CD8-positive, alpha-beta memory T cell (primary cell): ENCODE data around the gene MYBPHL. TPM values are rescaled to one million over a fixed set of nuclear protein-coding genes. Genes with fewer than 3 reads are reported as not detected.
A peak's percentile ranks its signal among the peaks of the same experiment; 100 is the strongest.

ENCODE experiments used
- CTCF ChIA-PET: fragments of 350-600 bp; sonication (Branson Sonifier 250); formaldehyde crosslinking; loops from one replicate; lab custom pipeline; 2021; ENCODE audit warnings: antibody characterized with exemption; lab: Charles Lee
- POLR2A ChIA-PET: fragments of 350-600 bp; sonication (Branson Sonifier 250); formaldehyde crosslinking; loops from one replicate; lab custom pipeline; 2021; ENCODE audit warnings: antibody characterized with exemption; lab: Charles Lee
- DNase-seq, 5 donors: peaks; one replicate each; pipeline versions ENCODE4 v3.0.0 to v3.0.0-alpha.2; 2020 to 2022; ENCODE audit warnings: mixed read lengths in 1 of 5
- H3K27ac ChIP-seq: one replicate; pipeline ENCODE4 v1.7.0; 2013; ENCODE audit warnings: low read depth, mild to moderate bottlenecking, low read length, moderate library complexity
- H3K27me3 ChIP-seq: 2 replicates; pipeline ENCODE4 v1.7.0; 2013; ENCODE audit warnings: low read length, mild to moderate bottlenecking; ENCODE audit not compliant: insufficient read depth, poor library complexity, severe bottlenecking
- H3K36me3 ChIP-seq: 2 replicates; pipeline ENCODE4 v1.7.0; 2013; ENCODE audit warnings: mild to moderate bottlenecking, low read length, moderate library complexity; ENCODE audit not compliant: insufficient read depth
- H3K4me1 ChIP-seq: 2 replicates; pipeline ENCODE4 v1.7.0; 2013; ENCODE audit warnings: mild to moderate bottlenecking, low read length, moderate library complexity; ENCODE audit not compliant: insufficient read depth
- H3K4me3 ChIP-seq: 2 replicates; pipeline ENCODE4 v1.7.0; 2013; ENCODE audit warnings: mild to moderate bottlenecking, low read length
- H3K9me3 ChIP-seq: 2 replicates; pipeline ENCODE4 v1.7.0; 2013; ENCODE audit warnings: mild to moderate bottlenecking, low read length
- H3K27ac Mint-ChIP-seq, 8 donors: one replicate each; pipeline ENCODE4 v1.8.0; 2020 to 2021; ENCODE audit warnings: mixed read lengths in 8 of 8, mild to moderate bottlenecking in 6 of 8, inconsistent platforms in 3 of 8, moderate library complexity in 3 of 8
- H3K27me3 Mint-ChIP-seq, 2 donors: one replicate each; pipeline ENCODE4 v1.8.0; 2020 to 2021; ENCODE audit warnings: mixed read lengths in 2 of 2, mild to moderate bottlenecking in 1 of 2, moderate library complexity in 1 of 2
- H3K36me3 Mint-ChIP-seq, 3 donors: one replicate each; pipeline ENCODE4 v1.8.0; 2020 to 2021; ENCODE audit warnings: mixed read lengths in 3 of 3, inconsistent platforms in 1 of 3, mild to moderate bottlenecking in 1 of 3
- H3K4me1 Mint-ChIP-seq, 3 donors: one replicate each; pipeline ENCODE4 v1.8.0; 2020 to 2021; ENCODE audit warnings: mixed read lengths in 3 of 3, inconsistent platforms in 1 of 3, mild to moderate bottlenecking in 1 of 3
- H3K4me3 Mint-ChIP-seq, 7 donors: one replicate each; pipeline ENCODE4 v1.8.0; 2020 to 2021; ENCODE audit warnings: mixed read lengths in 7 of 7, mild to moderate bottlenecking in 6 of 7, moderate library complexity in 4 of 7, inconsistent platforms in 2 of 7
- H3K9me3 Mint-ChIP-seq, 5 donors: one replicate each; pipeline ENCODE4 v1.8.0; 2020 to 2022; ENCODE audit warnings: mixed read lengths in 5 of 5, mild to moderate bottlenecking in 3 of 5, moderate library complexity in 2 of 5, inconsistent platforms in 1 of 5
- polyA plus RNA-seq: library from polyadenylated mRNA; unstranded; fragments of 300-500 nt; fragmentation: Illumina TruSeq; gene quantifications from one replicate; pipeline ENCODE4 v1.2.3, GENCODE V29; 2021
- total RNA-seq, 2 experiments: library from RNA; stranded (reverse); gene quantifications; one replicate each; pipeline ENCODE4 v1.2.3, GENCODE V29; 2021

The MYBPHL gene
- total and polyA plus RNA-seq, 3 experiments from 2014 or later: not detected

DNA sequence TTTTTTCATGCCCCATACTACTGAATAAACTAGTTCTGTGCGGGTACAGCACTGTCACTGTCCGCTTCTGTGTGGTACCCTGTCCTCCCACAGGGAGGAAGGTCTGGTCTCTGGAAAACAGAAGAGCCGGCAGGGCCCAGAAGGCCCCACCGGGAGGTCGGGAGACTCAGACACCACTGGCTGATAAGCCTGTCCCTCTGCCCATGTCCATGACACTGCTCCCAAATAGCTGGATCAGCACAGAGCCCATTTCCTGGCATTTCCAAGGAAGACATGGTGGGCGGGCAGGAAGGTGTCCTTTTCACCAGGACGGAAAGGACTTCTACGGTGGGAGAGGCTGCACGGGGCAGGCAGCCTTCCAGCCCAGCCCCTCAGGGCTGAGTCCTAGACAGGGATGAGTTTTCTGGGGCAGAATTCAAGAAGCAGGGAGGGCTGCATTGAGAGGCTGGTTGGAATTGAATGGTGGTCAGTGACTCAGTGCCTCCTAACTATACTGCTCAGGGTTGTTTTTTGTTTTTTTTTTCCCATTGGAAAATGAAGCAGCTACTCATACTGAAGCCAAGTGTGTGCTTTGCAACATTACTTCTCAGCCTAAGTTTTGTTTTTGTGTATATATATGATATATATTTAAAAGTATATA is 31.0 kb downstream of the MYBPHL start:
- no peaks in the 10 kb centered on the region for H3K27me3 Mint-ChIP-seq
- no peaks in the 10 kb centered on the region for H3K9me3 Mint-ChIP-seq
- peaks cover 4% of the 10 kb centered on the region for H3K4me1 ChIP-seq
- H3K36me3 ChIP-seq: no peaks in the 10 kb centered on the region
- no peak overlapping the region for H3K27ac ChIP-seq
- no peak overlapping the region for H3K27ac Mint-ChIP-seq
- DNase-seq: no peak
- H3K36me3 Mint-ChIP-seq: no peaks in the 10 kb centered on the region
- CTCF ChIA-PET: interaction anchor here (1.1 to 5.6 kb wide), 10 partner anchors 12 to 256 kb away, joined by 4 to 56 read pairs (median 8); partner anchors contain the start of genes CYB561D1 and SORT1
- no peak overlapping the region for H3K4me3 Mint-ChIP-seq
- H3K4me3 ChIP-seq: no peak overlapping the region
- H3K9me3 ChIP-seq: no peaks in the 10 kb centered on the region
- POLR2A ChIA-PET: no interaction called here
- H3K4me1 Mint-ChIP-seq: peaks cover 4 to 5% (median 4%) of the 10 kb centered on the region in 3 donors
- no peaks in the 10 kb centered on the region for H3K27me3 ChIP-seq

GRCh38 chr1:109274533-109275476 is 32.0 kb downstream of the MYBPHL start:
- peaks cover 0 to 2% of the 10 kb centered on the region in 2 donors for H3K27me3 Mint-ChIP-seq
- no peaks in the 10 kb centered on the region for H3K36me3 ChIP-seq
- H3K9me3 ChIP-seq: no peaks in the 10 kb centered on the region
- no peak for DNase-seq
- H3K4me3 Mint-ChIP-seq: no peak overlapping the region
- peaks cover 4% of the 10 kb centered on the region for H3K4me1 ChIP-seq
- no peak overlapping the region for H3K4me3 ChIP-seq
- no peaks in the 10 kb centered on the region for H3K27me3 ChIP-seq
- ChIA-PET POLR2A (no interaction called here), CTCF (interaction anchor here (5.6 kb wide), 1 partner anchor 257 kb away, joined by 56 read pairs; no protein-coding TSS in a partner anchor)
- peaks cover 0 to 2% (median 0%) of the 10 kb centered on the region in 3 donors for H3K36me3 Mint-ChIP-seq
- H3K9me3 Mint-ChIP-seq: no peaks in the 10 kb centered on the region
- H3K27ac ChIP-seq: no peak overlapping the region
- H3K4me1 Mint-ChIP-seq: peaks cover 4 to 5% (median 4%) of the 10 kb centered on the region in 3 donors
- no peak overlapping the region for H3K27ac Mint-ChIP-seq

- Mint-ChIP-seq H3K4me3 (no peak overlapping the region), H3K27ac (peak overlapping the region in 1 of 8 donors; percentile 37), H3K27me3 (peaks cover 0 to 2% of the 10 kb centered on the region in 2 donors), H3K4me1 (peaks cover 4 to 5% (median 4%) of the 10 kb centered on the region in 3 donors), H3K9me3 (no peaks in the 10 kb centered on the region), H3K36me3 (peaks cover 0 to 2% (median 0%) of the 10 kb centered on the region in 3 donors)
- ChIA-PET CTCF (no interaction called here), POLR2A (no interaction called here)
- no peaks in the 10 kb centered on the region for H3K36me3 ChIP-seq
- peaks cover 4% of the 10 kb centered on the region for H3K4me1 ChIP-seq
- no peaks in the 10 kb centered on the region for H3K9me3 ChIP-seq
- H3K4me3 ChIP-seq: no peak overlapping the region
- DNase-seq: no peak
- no peak overlapping the region for H3K27ac ChIP-seq
- no peaks in the 10 kb centered on the region for H3K27me3 ChIP-seq
Observed at GRCh38 chr1:109273570-109274288, 33.1 kb downstream of the MYBPHL start.

- Histone ChIP-seq H3K36me3 (no peaks in the 10 kb centered on the region), H3K9me3 (no peaks in the 10 kb centered on the region), H3K4me3 (no peak overlapping the region), H3K4me1 (peaks cover 4% of the 10 kb centered on the region), H3K27ac (no peak overlapping the region), H3K27me3 (no peaks in the 10 kb centered on the region)
- Mint-ChIP-seq H3K27me3 (peaks cover 0 to 2% of the 10 kb centered on the region in 2 donors), H3K9me3 (no peaks in the 10 kb centered on the region), H3K27ac (no peak overlapping the region), H3K4me1 (peaks cover 4 to 5% (median 4%) of the 10 kb centered on the region in 3 donors), H3K4me3 (no peak overlapping the region), H3K36me3 (peaks cover 0 to 2% (median 2%) of the 10 kb centered on the region in 3 donors)
- no peak for DNase-seq
- POLR2A ChIA-PET: no interaction called here
- CTCF ChIA-PET: no interaction called here
Observed at GRCh38 chr1:109272831-109273547, 33.8 kb downstream of the MYBPHL start.

GRCh38 chr1:109272021-109272799 is 34.6 kb downstream of the MYBPHL start:
- POLR2A ChIA-PET: no interaction called here
- Mint-ChIP-seq H3K36me3 (peaks cover 0 to 2% (median 2%) of the 10 kb centered on the region in 3 donors), H3K27ac (peak overlapping the region in 1 of 8 donors; percentile 19), H3K4me1 (peaks cover 2% of the 10 kb centered on the region in 3 donors), H3K27me3 (peaks cover 0 to 2% of the 10 kb centered on the region in 2 donors), H3K9me3 (no peaks in the 10 kb centered on the region), H3K4me3 (no peak overlapping the region)
- Histone ChIP-seq H3K4me3 (no peak overlapping the region), H3K9me3 (no peaks in the 10 kb centered on the region), H3K4me1 (peaks cover 2% of the 10 kb centered on the region), H3K36me3 (no peaks in the 10 kb centered on the region), H3K27ac (no peak overlapping the region), H3K27me3 (no peaks in the 10 kb centered on the region)
- no peak for DNase-seq
- CTCF ChIA-PET: no interaction called here

DNA sequence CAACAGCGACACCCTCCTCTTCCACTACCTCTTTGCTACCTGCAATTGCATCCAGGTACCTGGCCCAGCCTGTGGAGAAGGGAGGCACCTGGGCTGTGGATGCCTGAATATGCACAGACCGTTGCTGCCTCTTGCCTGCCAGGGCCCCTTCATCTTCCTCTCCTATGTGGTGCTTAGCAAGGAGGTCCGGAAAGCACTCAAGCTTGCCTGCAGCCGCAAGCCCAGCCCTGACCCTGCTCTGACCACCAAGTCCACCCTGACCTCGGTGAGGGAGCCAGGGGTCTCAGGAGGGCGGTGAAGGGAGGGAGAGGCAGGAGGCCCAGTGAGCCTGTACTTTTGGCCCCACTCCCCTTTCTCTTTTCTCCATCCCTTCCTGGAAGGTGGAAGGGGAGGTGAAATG is 35.4 kb downstream of the MYBPHL start:
- no peak overlapping the region for H3K27ac ChIP-seq
- H3K4me3 ChIP-seq: no peak overlapping the region
- ChIA-PET CTCF (no interaction called here), POLR2A (no interaction called here)
- no peaks in the 10 kb centered on the region for H3K27me3 ChIP-seq
- H3K4me1 Mint-ChIP-seq: no peaks in the 10 kb centered on the region
- H3K36me3 Mint-ChIP-seq: peaks cover 0 to 2% (median 2%) of the 10 kb centered on the region in 3 donors
- no peak overlapping the region for H3K4me3 Mint-ChIP-seq
- DNase-seq: no peak
- H3K4me1 ChIP-seq: no peaks in the 10 kb centered on the region
- H3K9me3 Mint-ChIP-seq: no peaks in the 10 kb centered on the region
- no peaks in the 10 kb centered on the region for H3K36me3 ChIP-seq
- H3K27me3 Mint-ChIP-seq: peaks cover 0 to 4% of the 10 kb centered on the region in 2 donors
- no peaks in the 10 kb centered on the region for H3K9me3 ChIP-seq
- H3K27ac Mint-ChIP-seq: peak overlapping the region in 1 of 8 donors; percentile 50
